H1 (cell line): ENCODE data around the gene MAP7D2. TPM values are rescaled to one million over a fixed set of nuclear protein-coding genes. Genes with fewer than 3 reads are reported as not detected.

ENCODE experiments used
- CTCF ChIA-PET: fragments of 300-600 bp; sonication (Branson Sonifier 250); formaldehyde crosslinking; loops from one replicate; lab custom pipeline; 2021; ENCODE audit not compliant: partially characterized antibody; lab: Charles Lee
- POLR2A ChIA-PET: fragments of 300-600 bp; sonication (Branson Sonifier 250); formaldehyde crosslinking; loops from one replicate; lab custom pipeline; 2021; ENCODE audit warnings: inconsistent platforms; ENCODE audit not compliant: partially characterized antibody; lab: Charles Lee
- DNase-seq, 2 experiments: peaks; one replicate each; pipeline versions ENCODE4 v3.0.0 to v3.0.0-alpha.2; 2010 to 2022; ENCODE audit warnings: low spot score in 2 of 2, low read depth in 1 of 2, mixed read lengths in 1 of 2
- FAIRE-seq: peaks from 2 replicates; lab custom pipeline; 2011; peaks lifted over from hg19 to GRCh38; lab: Jason Lieb, UNC
- H2AFZ ChIP-seq: 2 replicates; pipeline ENCODE4 v1.8.1; 2012; ENCODE audit warnings: low read length, inconsistent platforms
- H2AK5ac ChIP-seq: 2 replicates; pipeline ENCODE4 v1.6.1; 2013; ENCODE audit warnings: low read depth, low read length
- H2BK120ac ChIP-seq: replicated peaks from 2 replicates; pipeline ENCODE3; 2013; ENCODE audit warnings: low read depth, low read length, inconsistent platforms
- H2BK12ac ChIP-seq: 2 replicates; pipeline ENCODE4 v1.6.1; 2013; ENCODE audit warnings: low read depth, low read length
- H2BK15ac ChIP-seq: 2 replicates; pipeline ENCODE4 v1.6.1; 2013; ENCODE audit warnings: low read length
- H2BK20ac ChIP-seq: 2 replicates; pipeline ENCODE4 v1.6.1; 2013; ENCODE audit warnings: low read length
- H2BK5ac ChIP-seq: 2 replicates; pipeline ENCODE4 v1.6.1; 2013; ENCODE audit warnings: low read depth, low read length
- H3K14ac ChIP-seq: 2 replicates; pipeline ENCODE4 v1.6.1; 2013; ENCODE audit warnings: inconsistent platforms; ENCODE audit not compliant: insufficient read length
- H3K18ac ChIP-seq: 2 replicates; pipeline ENCODE4 v1.6.1; 2013; ENCODE audit warnings: low read length; ENCODE audit errors: extremely low read depth
- H3K23ac ChIP-seq: 2 replicates; pipeline ENCODE4 v1.6.1; 2013; ENCODE audit warnings: inconsistent platforms; ENCODE audit not compliant: insufficient read length
- H3K23me2 ChIP-seq: 2 replicates; pipeline ENCODE4 v1.6.1; 2013; ENCODE audit warnings: low read depth, low read length
- H3K27ac ChIP-seq: 2 replicates; pipeline ENCODE4 v1.6.1; 2011; ENCODE audit warnings: low read depth, low read length, inconsistent platforms
- H3K27me3 ChIP-seq, 4 experiments: replicated peaks in 1 of 4; 1 replicate in 1 of 4; 2 replicates in 3 of 4; pipeline versions ENCODE4 v1.6.1 to v1.8.1; 2011 to 2013; ENCODE audit warnings: low read length in 3 of 4, mild to moderate bottlenecking in 3 of 4, inconsistent platforms in 2 of 4, mixed read lengths in 2 of 4, moderate library complexity in 1 of 4; ENCODE audit not compliant: control insufficient read depth in 3 of 4, insufficient read depth in 3 of 4; ENCODE audit errors: extremely low read depth in 1 of 4
- H3K36me3 ChIP-seq, 4 experiments: 2 replicates each; pipeline versions ENCODE4 v1.6.1 to v1.8.1; 2011 to 2013; ENCODE audit warnings: mild to moderate bottlenecking in 4 of 4, low read length in 3 of 4, moderate library complexity in 2 of 4, control low read depth in 1 of 4, inconsistent platforms in 1 of 4; ENCODE audit not compliant: insufficient read depth in 4 of 4, control insufficient read depth in 2 of 4
- H3K4ac ChIP-seq: replicated peaks from 2 replicates; pipeline ENCODE3; 2013; ENCODE audit warnings: low read length, low read depth, mixed read lengths, inconsistent platforms; ENCODE audit not compliant: insufficient read length
- H3K4me1 ChIP-seq, 4 experiments: replicated peaks in 1 of 4; 1 replicate in 1 of 4; 2 replicates in 3 of 4; pipeline versions ENCODE4 v1.6.1 to v1.8.1; 2011 to 2013; ENCODE audit warnings: low read length in 3 of 4, inconsistent platforms in 2 of 4, mixed read lengths in 1 of 4; ENCODE audit not compliant: insufficient read depth in 4 of 4, control insufficient read depth in 3 of 4
- H3K4me2 ChIP-seq, 2 experiments: 2 replicates each; pipeline versions ENCODE4 v1.6.1 to v1.8.1; 2011 to 2013; ENCODE audit warnings: low read depth in 2 of 2, low read length in 2 of 2, control low read depth in 1 of 2, inconsistent platforms in 1 of 2, mild to moderate bottlenecking in 1 of 2; ENCODE audit not compliant: insufficient read depth in 1 of 2
- H3K4me3 ChIP-seq, 4 experiments: fragments of 200-600, 300-600 bp in 1 of 4; sonication (generic), shearing (Covaris generic), sonication (Bioruptor Twin) in 1 of 4; 2 replicates each; pipeline versions ENCODE4 v1.5.1 to v1.8.1; 2011 to 2016; ENCODE audit warnings: low read length in 4 of 4, low read depth in 3 of 4, control low read depth in 2 of 4, inconsistent platforms in 2 of 4, mild to moderate bottlenecking in 2 of 4, mixed read lengths in 1 of 4, moderate library complexity in 1 of 4; ENCODE audit not compliant: insufficient read depth in 2 of 4; ENCODE audit errors: extremely low read depth in 1 of 4
- H3K56ac ChIP-seq: replicated peaks from 2 replicates; pipeline ENCODE3; 2013; ENCODE audit warnings: low read depth, mild to moderate bottlenecking, mixed read lengths, low read length, inconsistent platforms; ENCODE audit not compliant: insufficient read length
- H3K79me1 ChIP-seq: 2 replicates; pipeline ENCODE4 v1.6.1; 2013; ENCODE audit warnings: low read depth, low read length, control low read depth
- H3K79me2 ChIP-seq, 2 experiments: 2 replicates each; pipeline versions ENCODE4 v1.6.1 to v1.8.1; 2012 to 2013; ENCODE audit warnings: low read length in 2 of 2, mild to moderate bottlenecking in 2 of 2, inconsistent platforms in 1 of 2; ENCODE audit not compliant: insufficient read depth in 2 of 2, control insufficient read depth in 1 of 2
- H3K9ac ChIP-seq, 4 experiments: replicated peaks in 1 of 4; 1 replicate in 1 of 4; 2 replicates in 3 of 4; pipeline versions ENCODE4 v1.6.1 to v1.8.1; 2011 to 2013; ENCODE audit warnings: low read depth in 3 of 4, low read length in 3 of 4, control low read depth in 2 of 4, mild to moderate bottlenecking in 2 of 4, moderate library complexity in 2 of 4, inconsistent platforms in 1 of 4; ENCODE audit errors: extremely low read depth in 1 of 4
- H3K9me3 ChIP-seq, 2 experiments: 2 replicates each; pipeline versions ENCODE4 v1.6.1 to v1.8.1; 2012 to 2013; ENCODE audit warnings: mild to moderate bottlenecking in 2 of 2, moderate library complexity in 2 of 2, control low read depth in 1 of 2, inconsistent platforms in 1 of 2, low read depth in 1 of 2, low read length in 1 of 2, mixed read lengths in 1 of 2; ENCODE audit not compliant: insufficient read depth in 2 of 2
- H4K20me1 ChIP-seq, 2 experiments: replicated peaks in 1 of 2; 2 replicates each; pipeline versions ENCODE3 to v1.8.1; 2011 to 2013; ENCODE audit warnings: inconsistent platforms in 2 of 2, low read length in 2 of 2, mild to moderate bottlenecking in 1 of 2; ENCODE audit not compliant: insufficient read depth in 2 of 2, control insufficient read depth in 1 of 2
- H4K5ac ChIP-seq: 2 replicates; pipeline ENCODE4 v1.6.1; 2013; ENCODE audit warnings: low read length, low read depth, mixed read lengths, inconsistent platforms; ENCODE audit not compliant: insufficient read length
- H4K8ac ChIP-seq: 2 replicates; pipeline ENCODE4 v1.8.0; 2013; ENCODE audit warnings: mild to moderate bottlenecking, moderate library complexity, low read length, inconsistent platforms; ENCODE audit not compliant: insufficient read depth; ENCODE audit errors: extremely low read depth
- H4K91ac ChIP-seq: replicated peaks from 2 replicates; pipeline ENCODE3; 2013; ENCODE audit warnings: low read length, mixed read lengths, inconsistent platforms; ENCODE audit not compliant: insufficient read length
- EZH2 ChIP-seq: fragments of 200-600 bp; sonication (generic); IDR thresholded peaks from 2 replicates; pipeline ENCODE4 v1.7.1; 2012; ENCODE audit warnings: low read depth, mild to moderate bottlenecking, moderate library complexity, low read length, inconsistent platforms; ENCODE audit not compliant: severe bottlenecking
- GABPA ChIP-seq: IDR thresholded peaks from 2 replicates; pipeline ENCODE4 v1.6.1; 2011; ENCODE audit warnings: mild to moderate bottlenecking, low read length, moderate library complexity, borderline replicate concordance; ENCODE audit not compliant: insufficient read depth
- KDM5A ChIP-seq: fragments of 200-600 bp; IDR thresholded peaks from 2 replicates; pipeline ENCODE4 v1.7.1; 2012; ENCODE audit warnings: mild to moderate bottlenecking, low read length, inconsistent platforms, mixed read lengths
- RXRA ChIP-seq: IDR thresholded peaks from 2 replicates; pipeline ENCODE4 v1.6.1; 2011; ENCODE audit warnings: low read depth, mild to moderate bottlenecking, low read length, moderate library complexity; ENCODE audit not compliant: insufficient read depth
- SAP30 ChIP-seq: fragments of 300-600 bp; sonication (generic); IDR thresholded peaks from 2 replicates; pipeline ENCODE4 v1.7.1; 2012; ENCODE audit warnings: low read length, moderate library complexity, mild to moderate bottlenecking, inconsistent platforms; ENCODE audit not compliant: insufficient read depth, insufficient replicate concordance
- SIN3A ChIP-seq, 2 experiments: IDR thresholded peaks in 1 of 2; conservative IDR thresholded peaks in 1 of 2; 2 replicates each; pipeline ENCODE4 v1.6.1; 2011 to 2012; ENCODE audit warnings: low read length in 2 of 2, improper control_type of control experiment in 1 of 2, low read depth in 1 of 2, mild to moderate bottlenecking in 1 of 2
- TBP ChIP-seq: IDR thresholded peaks from 2 replicates; pipeline ENCODE4 v1.6.1; 2011; ENCODE audit warnings: low read depth, low read length, improper control_type of control experiment
- ZNF274 ChIP-seq: IDR thresholded peaks from 2 replicates; pipeline ENCODE4 v1.7.0; 2012; ENCODE audit warnings: low read length, borderline replicate concordance; ENCODE audit errors: extremely low read depth
- WGBS, 2 experiments: shearing (Covaris generic) in 1 of 2; methylation state at CpG; one replicate each; pipeline versions ENCODE4 v1.1.6 to v1.1.7; 2013 to 2015; ENCODE audit warnings: low lambda C conversion rate in 2 of 2, mixed read lengths in 2 of 2, inconsistent platforms in 1 of 2, low coverage in 1 of 2, missing lambda C conversion rate in 1 of 2; ENCODE audit not compliant: insufficient replicate concordance in 2 of 2, insufficient coverage in 1 of 2, insufficient read length in 1 of 2; ENCODE audit errors: extremely low coverage in 1 of 2, missing lambda C conversion rate in 1 of 2; 5-methylcytosine and 5-hydroxymethylcytosine counted together
- polyA plus RNA-seq, 7 experiments: library from polyadenylated mRNA; depleted of rRNA in 3 of 7; stranded (reverse) in 5 of 7; unstranded in 2 of 7; fragments of >200 nt in 5 of 7; fragments of 200-250 nt in 2 of 7; gene quantifications; 1 replicate in 5 of 7; 2 replicates in 1 of 7; 4 replicates in 1 of 7; pipeline versions ENCODE4 v1.2.1 to v1.2.3, GENCODE V29; 2011 to 2013; ENCODE audit warnings: missing spikeins in 2 of 7, mixed read lengths in 2 of 7
- total RNA-seq: library from RNA; stranded (reverse); fragmentation: NEBNext Ultra II Directional; extraction: Animal tissue kit (Norgen Biotek cat#: 25700); gene quantifications from 2 replicates; pipeline ENCODE4 v1.2.1, GENCODE V29; 2021
- TF ChIP-seq, protein P1 (sequence below): IDR thresholded peaks from 2 replicates; pipeline ENCODE4 v1.6.1; 2012; ENCODE audit warnings: low read length, inconsistent platforms

MAP7D2 gene
- total and polyA plus RNA-seq, 2 of the 8 experiments (the other 6 are each of a cell fraction or from before 2014, with no cell fraction given) = 0.65 to 0.83 TPM

DNA sequence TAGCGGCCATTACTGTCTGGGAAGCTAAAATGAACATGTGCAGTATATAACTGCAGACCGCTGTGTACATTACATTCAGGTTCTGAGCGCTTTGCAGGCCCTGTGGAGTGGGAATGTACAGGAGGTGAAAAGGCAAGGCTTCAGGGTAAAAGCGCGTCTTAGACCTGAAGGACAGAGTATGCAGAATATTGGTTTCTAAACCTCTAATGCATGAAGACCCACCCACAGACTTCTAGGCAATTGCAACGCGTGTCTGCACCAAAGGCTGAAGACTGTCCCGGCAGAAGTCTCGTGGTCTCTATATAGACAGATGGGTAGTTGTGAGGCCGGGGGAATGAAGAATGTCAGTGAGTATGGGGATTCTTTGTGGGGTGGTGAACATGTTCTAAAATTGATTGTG lies 5.4 kb downstream of the MAP7D2 start:
- H2BK20ac ChIP-seq = no peak overlapping the region
- CTCF ChIA-PET = no interaction called here
- no peaks in the 10 kb centered on the region for H3K79me2 ChIP-seq
- no peak overlapping the region for H3K27ac ChIP-seq
- no peak for FAIRE-seq
- no peak overlapping the region for H3K14ac ChIP-seq
- H3K4me1 ChIP-seq = no peaks in the 10 kb centered on the region
- no peak overlapping the region for H4K5ac ChIP-seq
- H2AK5ac ChIP-seq = no peak overlapping the region
- POLR2A ChIA-PET = interaction anchor here (1.0 kb wide), 1 partner anchor 11 kb away, joined by 3 read pairs; no protein-coding TSS in a partner anchor
- H3K4me2 ChIP-seq = no peak overlapping the region
- no peaks in the 10 kb centered on the region for H4K20me1 ChIP-seq
- no peak overlapping the region for H3K18ac ChIP-seq
- 84% methylated on average over 9 of the region's 10 CpGs; no CpG with 5 or more reads in 1 of the 2 experiments for WGBS, 2 experiments
- H3K23me2 ChIP-seq = no peaks in the 10 kb centered on the region; the same call in 1 of the 2 replicates
- H3K56ac ChIP-seq = no peak overlapping the region
- H3K9me3 ChIP-seq = no peaks in the 10 kb centered on the region
- H3K4me3 ChIP-seq = no peak overlapping the region
- H3K79me1 ChIP-seq = no peaks in the 10 kb centered on the region
- H2BK12ac ChIP-seq = no peak overlapping the region
- H3K4ac ChIP-seq = no peak overlapping the region
- H2AFZ ChIP-seq = no peak overlapping the region
- H3K23ac ChIP-seq = no peak overlapping the region
- DNase-seq = no peak
- H4K8ac ChIP-seq = no peak overlapping the region
- H3K36me3 ChIP-seq = no peaks in the 10 kb centered on the region
- H2BK5ac ChIP-seq = no peak overlapping the region
- no peak overlapping the region for H3K9ac ChIP-seq
- peaks cover 0 to 10% (median 9%) of the 10 kb centered on the region in 4 experiments; a peak in 6 of 7 replicates for H3K27me3 ChIP-seq
- H2BK15ac ChIP-seq = no peak overlapping the region
- no peak overlapping the region for H2BK120ac ChIP-seq
- TF ChIP-seq SAP30 (no peak), SIN3A (conservative IDR thresholded peaks at IDR 0.05 in 1 of 2, IDR thresholded peaks at IDR 0.05 in 1 of 2; ENCODE audit: low read depth in 1 of 2, low read length in 2 of 2) (no peak), GABPA (no peak), ZNF274 (no peak), KDM5A (no peak), EZH2 (no peak), TBP (no peak), RXRA (no peak)
- TF ChIP-seq, protein P1, sequence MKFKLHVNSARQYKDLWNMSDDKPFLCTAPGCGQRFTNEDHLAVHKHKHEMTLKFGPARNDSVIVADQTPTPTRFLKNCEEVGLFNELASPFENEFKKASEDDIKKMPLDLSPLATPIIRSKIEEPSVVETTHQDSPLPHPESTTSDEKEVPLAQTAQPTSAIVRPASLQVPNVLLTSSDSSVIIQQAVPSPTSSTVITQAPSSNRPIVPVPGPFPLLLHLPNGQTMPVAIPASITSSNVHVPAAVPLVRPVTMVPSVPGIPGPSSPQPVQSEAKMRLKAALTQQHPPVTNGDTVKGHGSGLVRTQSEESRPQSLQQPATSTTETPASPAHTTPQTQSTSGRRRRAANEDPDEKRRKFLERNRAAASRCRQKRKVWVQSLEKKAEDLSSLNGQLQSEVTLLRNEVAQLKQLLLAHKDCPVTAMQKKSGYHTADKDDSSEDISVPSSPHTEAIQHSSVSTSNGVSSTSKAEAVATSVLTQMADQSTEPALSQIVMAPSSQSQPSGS = no peak
- H4K91ac ChIP-seq = no peak overlapping the region
